Prostate gland (tissue), 2 donors: Measurements from ENCODE around the gene CCDC169.

Experiments used
- POLR2A ChIP-seq: fragments of 450-650 bp; IDR thresholded peaks from one replicate; pipeline ENCODE4 v1.6.1; 2016; ENCODE audit warnings: antibody characterized with exemption, mild to moderate bottlenecking
- POLR2AphosphoS5 ChIP-seq: sonication (generic); formaldehyde crosslinking; IDR thresholded peaks from one replicate; pipeline ENCODE4 v1.6.1; 2017; ENCODE audit warnings: antibody characterized with exemption
- TF ChIP-seq, protein P1 (sequence below), 4 experiments: fragments of 200-600 bp in 2 of 4; fragments of 450-650 bp in 2 of 4; sonication (generic) in 2 of 4; IDR thresholded peaks; 1 replicate in 3 of 4; 2 replicates in 1 of 4; pipeline ENCODE4 v1.5.1; 2016 to 2019; ENCODE audit warnings: antibody characterized with exemption in 4 of 4, mild to moderate bottlenecking in 2 of 4, moderate library complexity in 2 of 4

DNA sequence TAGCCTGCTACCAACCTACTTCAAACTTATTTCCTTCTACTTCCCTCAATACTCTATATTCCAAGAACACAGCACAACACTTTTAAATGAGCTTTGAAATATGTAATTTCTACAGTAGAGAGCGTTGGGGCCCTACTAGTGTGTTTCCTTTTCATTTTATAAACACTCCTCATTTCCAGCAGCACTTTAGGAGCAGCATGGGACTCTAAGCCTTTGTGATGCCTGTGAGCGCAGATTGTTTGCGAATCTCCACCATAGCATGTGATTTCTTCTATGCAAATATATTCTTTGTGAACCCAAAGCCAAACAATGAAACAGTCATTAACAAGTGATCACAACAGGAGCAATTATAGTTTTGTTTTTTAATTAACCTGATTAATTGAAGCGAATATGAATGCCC is 86.9 kb downstream of the CCDC169 start:
- TF ChIP-seq POLR2A (no peak), POLR2AphosphoS5 (no peak)
- TF ChIP-seq, protein P1, sequence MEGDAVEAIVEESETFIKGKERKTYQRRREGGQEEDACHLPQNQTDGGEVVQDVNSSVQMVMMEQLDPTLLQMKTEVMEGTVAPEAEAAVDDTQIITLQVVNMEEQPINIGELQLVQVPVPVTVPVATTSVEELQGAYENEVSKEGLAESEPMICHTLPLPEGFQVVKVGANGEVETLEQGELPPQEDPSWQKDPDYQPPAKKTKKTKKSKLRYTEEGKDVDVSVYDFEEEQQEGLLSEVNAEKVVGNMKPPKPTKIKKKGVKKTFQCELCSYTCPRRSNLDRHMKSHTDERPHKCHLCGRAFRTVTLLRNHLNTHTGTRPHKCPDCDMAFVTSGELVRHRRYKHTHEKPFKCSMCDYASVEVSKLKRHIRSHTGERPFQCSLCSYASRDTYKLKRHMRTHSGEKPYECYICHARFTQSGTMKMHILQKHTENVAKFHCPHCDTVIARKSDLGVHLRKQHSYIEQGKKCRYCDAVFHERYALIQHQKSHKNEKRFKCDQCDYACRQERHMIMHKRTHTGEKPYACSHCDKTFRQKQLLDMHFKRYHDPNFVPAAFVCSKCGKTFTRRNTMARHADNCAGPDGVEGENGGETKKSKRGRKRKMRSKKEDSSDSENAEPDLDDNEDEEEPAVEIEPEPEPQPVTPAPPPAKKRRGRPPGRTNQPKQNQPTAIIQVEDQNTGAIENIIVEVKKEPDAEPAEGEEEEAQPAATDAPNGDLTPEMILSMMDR (IDR thresholded peaks at IDR 0.05) = no peak
